Epithelial cell of proximal tubule (primary cell): Measurements from ENCODE around the gene LIMCH1. TPM values are rescaled to one million over a fixed set of nuclear protein-coding genes. Genes with fewer than 3 reads are reported as not detected.
A peak's percentile ranks its signal among the peaks of the same experiment; 100 is the strongest.

Source experiments
- DNase-seq: peaks from one replicate; pipeline ENCODE4 v3.0.0-alpha.2; 2011; ENCODE audit warnings: low read depth
- H3K4me3 ChIP-seq: 2 replicates; pipeline ENCODE4 v1.5.1; 2011; ENCODE audit warnings: low read depth, mild to moderate bottlenecking, low read length
- total RNA-seq: library from RNA; depleted of rRNA; stranded (reverse); fragments of >200 nt; gene quantifications from 2 replicates; pipeline ENCODE4 v1.2.3, GENCODE V29; 2015
- TF ChIP-seq, protein P1 (sequence below): conservative IDR thresholded peaks from 2 replicates; pipeline ENCODE4 v1.5.1; 2012; ENCODE audit warnings: low read depth, mild to moderate bottlenecking, low read length

Gene LIMCH1
- total RNA-seq, 1 donor from 2014 or later: 15.5 TPM

GRCh38 chr4:41678951-41679350 is 141.0 kb downstream of the LIMCH1 start:
- DNase-seq: no peak
- TF ChIP-seq, protein P1, sequence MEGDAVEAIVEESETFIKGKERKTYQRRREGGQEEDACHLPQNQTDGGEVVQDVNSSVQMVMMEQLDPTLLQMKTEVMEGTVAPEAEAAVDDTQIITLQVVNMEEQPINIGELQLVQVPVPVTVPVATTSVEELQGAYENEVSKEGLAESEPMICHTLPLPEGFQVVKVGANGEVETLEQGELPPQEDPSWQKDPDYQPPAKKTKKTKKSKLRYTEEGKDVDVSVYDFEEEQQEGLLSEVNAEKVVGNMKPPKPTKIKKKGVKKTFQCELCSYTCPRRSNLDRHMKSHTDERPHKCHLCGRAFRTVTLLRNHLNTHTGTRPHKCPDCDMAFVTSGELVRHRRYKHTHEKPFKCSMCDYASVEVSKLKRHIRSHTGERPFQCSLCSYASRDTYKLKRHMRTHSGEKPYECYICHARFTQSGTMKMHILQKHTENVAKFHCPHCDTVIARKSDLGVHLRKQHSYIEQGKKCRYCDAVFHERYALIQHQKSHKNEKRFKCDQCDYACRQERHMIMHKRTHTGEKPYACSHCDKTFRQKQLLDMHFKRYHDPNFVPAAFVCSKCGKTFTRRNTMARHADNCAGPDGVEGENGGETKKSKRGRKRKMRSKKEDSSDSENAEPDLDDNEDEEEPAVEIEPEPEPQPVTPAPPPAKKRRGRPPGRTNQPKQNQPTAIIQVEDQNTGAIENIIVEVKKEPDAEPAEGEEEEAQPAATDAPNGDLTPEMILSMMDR: no peak
- no peak overlapping the region for H3K4me3 ChIP-seq

- H3K4me3 ChIP-seq: no peak overlapping the region
- TF ChIP-seq, protein P1: no peak
- DNase-seq: no peak
Observed at GRCh38 chr4:41679991-41680390, 142.0 kb downstream of the LIMCH1 start.

- no peak for DNase-seq
- TF ChIP-seq, protein P1: no peak
- H3K4me3 ChIP-seq: no peak overlapping the region
Observed at GRCh38 chr4:41681054-41681453, 143.1 kb downstream of the LIMCH1 start.

- TF ChIP-seq, protein P1: no peak
- H3K4me3 ChIP-seq: no peak overlapping the region
- DNase-seq: peak; percentile 36
Observed at GRCh38 chr4:41683326-41683725, 145.4 kb downstream of the LIMCH1 start.

DNA sequence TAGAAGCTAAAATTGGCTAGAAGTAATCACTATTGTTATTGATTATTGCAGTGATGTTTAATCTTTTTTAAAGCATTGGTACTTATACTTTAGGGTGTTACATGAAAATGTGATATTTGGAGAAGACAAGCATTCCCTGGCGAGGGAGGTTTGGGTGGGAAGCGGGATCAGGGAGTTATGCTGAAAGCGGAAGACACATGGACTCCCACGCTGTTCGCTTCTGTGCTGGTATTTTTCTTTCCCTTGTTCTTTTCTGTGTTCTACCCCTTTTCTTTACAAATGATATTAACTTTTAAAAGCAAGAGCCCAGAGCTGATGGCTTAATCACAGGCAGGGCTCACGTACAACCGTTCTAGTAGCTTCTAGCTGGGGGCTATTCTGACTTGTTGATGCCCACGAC is 148.9 kb downstream of the LIMCH1 start:
- TF ChIP-seq, protein P1: no peak
- no peak overlapping the region for H3K4me3 ChIP-seq
- DNase-seq: no peak

GRCh38 chr4:41687971-41688370 is 150.0 kb downstream of the LIMCH1 start:
- TF ChIP-seq, protein P1: no peak
- no peak overlapping the region for H3K4me3 ChIP-seq
- DNase-seq: no peak

GRCh38 chr4:41692717-41693345 is 154.9 kb downstream of the LIMCH1 start:
- H3K4me3 ChIP-seq: no peak overlapping the region
- DNase-seq: peak; percentile 6
- TF ChIP-seq, protein P1: peak; percentile 94
